ENCODE data around the gene HNRNPC.

- TF ChIP-seq CTCF (optimal IDR thresholded peaks at IDR 0.05 in 1 of 3, IDR thresholded peaks at IDR 0.05 in 1 of 3, conservative IDR thresholded peaks at IDR 0.05 in 1 of 3; ENCODE audit: extremely low read depth in 1 of 3, insufficient read depth in 2 of 3, low read length in 3 of 3), result no peak
- no peak for TF ChIP-seq EZH2 (IDR thresholded peaks at IDR 0.05; ENCODE audit: low read length)
These were observed 59.2 kb downstream of the HNRNPC start for GRCh38 chr14:21210023-21210422.
